Endothelial cell of umbilical vein (primary cell): Measurements from ENCODE around the gene PGF. TPM values are rescaled to one million over a fixed set of nuclear protein-coding genes. Genes with fewer than 3 reads are reported as not detected.

ENCODE experiments used
- BruUV-seq: library from RNA; stranded (reverse); fragments of 400-500 nt; replicated peaks from 2 replicates; lab custom pipeline; 2021; lab: Mats Ljungman, UMichigan
- CTCF ChIA-PET: fragments of 300-600, 350-600 bp; sonication (Branson Sonifier 250); formaldehyde crosslinking; loops from one replicate; lab custom pipeline; 2021; ENCODE audit warnings: antibody characterized with exemption, inconsistent platforms; lab: Charles Lee
- POLR2A ChIA-PET: fragments of 300-600, 350-600 bp; sonication (Branson Sonifier 250); formaldehyde crosslinking; loops from one replicate; lab custom pipeline; 2021; ENCODE audit warnings: antibody characterized with exemption, inconsistent platforms; lab: Charles Lee
- DNase-seq: peaks from one replicate; pipeline ENCODE4 v3.0.0-alpha.2; 2011; ENCODE audit warnings: low read depth, low spot score
- FAIRE-seq: peaks from 2 replicates; lab custom pipeline; 2011; peaks lifted over from hg19 to GRCh38; lab: Jason Lieb, UNC
- H2AFZ ChIP-seq: 2 replicates; pipeline ENCODE4 v1.6.0; 2012; ENCODE audit warnings: low read depth, low read length, control low read depth, inconsistent platforms
- H3K27ac ChIP-seq: 2 replicates; pipeline ENCODE4 v1.5.1; 2011; ENCODE audit warnings: low read depth, mild to moderate bottlenecking, control low read depth, low read length, moderate library complexity; ENCODE audit not compliant: insufficient read depth
- H3K27me3 ChIP-seq, 2 experiments: 2 replicates each; pipeline versions ENCODE4 v1.6.0 to v1.6.1; 2011; ENCODE audit warnings: low read length in 2 of 2, mixed read lengths in 1 of 2; ENCODE audit not compliant: control insufficient read depth in 2 of 2, insufficient read depth in 2 of 2
- H3K36me3 ChIP-seq, 2 experiments: 2 replicates in 1 of 2; 3 replicates in 1 of 2; pipeline ENCODE4 v1.5.1; 2011; ENCODE audit warnings: low read length in 2 of 2, mild to moderate bottlenecking in 1 of 2, moderate library complexity in 1 of 2; ENCODE audit not compliant: control insufficient read depth in 2 of 2, insufficient read depth in 2 of 2; ENCODE audit errors: extremely low read depth in 1 of 2
- H3K4me1 ChIP-seq: 3 replicates; pipeline ENCODE4 v1.5.1; 2011; ENCODE audit warnings: mild to moderate bottlenecking, low read length; ENCODE audit not compliant: control insufficient read depth, insufficient read depth; ENCODE audit errors: extremely low read depth
- H3K4me2 ChIP-seq: 2 replicates; pipeline ENCODE4 v1.6.1; 2011; ENCODE audit warnings: low read length, control low read depth, mixed read lengths; ENCODE audit not compliant: insufficient read depth
- H3K4me3 ChIP-seq, 3 experiments: fragments of 200-600 bp in 1 of 3; sonication (generic), shearing (Covaris generic) in 1 of 3; replicated peaks in 1 of 3; 2 replicates each; pipeline ENCODE4 v1.5.1; 2011 to 2016; ENCODE audit warnings: control low read depth in 3 of 3, low read length in 3 of 3, mild to moderate bottlenecking in 2 of 3, inconsistent platforms in 1 of 3, low read depth in 1 of 3, moderate library complexity in 1 of 3; ENCODE audit not compliant: insufficient read depth in 1 of 3
- H3K79me2 ChIP-seq: 2 replicates; pipeline ENCODE4 v1.6.0; 2012; ENCODE audit warnings: low read length, inconsistent platforms; ENCODE audit not compliant: control insufficient read depth, insufficient read depth
- H3K9ac ChIP-seq: replicated peaks from 2 replicates; pipeline ENCODE3; 2011; ENCODE audit warnings: low read length, control low read depth; ENCODE audit not compliant: insufficient read depth; ENCODE audit errors: extremely low read depth
- H3K9me1 ChIP-seq: replicated peaks from 3 replicates; pipeline ENCODE4 v1.6.0; 2011; ENCODE audit warnings: mild to moderate bottlenecking, low read length; ENCODE audit not compliant: control insufficient read depth, insufficient read depth; ENCODE audit errors: extremely low read depth
- H3K9me3 ChIP-seq: replicated peaks from 2 replicates; pipeline ENCODE4 v1.5.1; 2012; ENCODE audit warnings: low read length, inconsistent platforms; ENCODE audit not compliant: control insufficient read depth, insufficient read depth
- H4K20me1 ChIP-seq: replicated peaks from 2 replicates; pipeline ENCODE3; 2011; ENCODE audit warnings: mild to moderate bottlenecking, low read length; ENCODE audit not compliant: control insufficient read depth, insufficient read depth; ENCODE audit errors: extremely low read depth
- EZH2 ChIP-seq: IDR thresholded peaks from 2 replicates; pipeline ENCODE4 v1.6.1; 2012; ENCODE audit warnings: borderline replicate concordance, low read depth, mild to moderate bottlenecking, moderate library complexity, low read length, inconsistent platforms; ENCODE audit not compliant: severe bottlenecking
- FOS ChIP-seq: IDR thresholded peaks from 2 replicates; pipeline ENCODE4 v1.6.1; 2011; ENCODE audit warnings: mild to moderate bottlenecking, low read length, moderate library complexity, borderline replicate concordance; ENCODE audit not compliant: insufficient read depth
- GATA2 ChIP-seq: IDR thresholded peaks from 2 replicates; pipeline ENCODE4 v1.7.0; 2011; ENCODE audit warnings: low read depth, mild to moderate bottlenecking, moderate library complexity, mixed read lengths, low read length; ENCODE audit not compliant: insufficient read length, insufficient read depth
- JUN ChIP-seq: IDR thresholded peaks from 2 replicates; pipeline ENCODE4 v1.6.1; 2011; ENCODE audit warnings: borderline replicate concordance, low read depth; ENCODE audit not compliant: insufficient read length, insufficient read depth
- MYC ChIP-seq: IDR thresholded peaks from one replicate; pipeline ENCODE4 v1.6.1; 2011; ENCODE audit warnings: mild to moderate bottlenecking, low read depth, low read length
- POLR2A ChIP-seq: IDR thresholded peaks from 2 replicates; pipeline ENCODE4 v1.6.1; 2012; ENCODE audit warnings: low read depth, mild to moderate bottlenecking, control low read depth, low read length
- POLR2AphosphoS5 ChIP-seq: IDR thresholded peaks from 2 replicates; pipeline ENCODE4 v1.6.1; 2012; ENCODE audit warnings: low read depth, mild to moderate bottlenecking, control low read depth, low read length, moderate library complexity; ENCODE audit not compliant: insufficient read depth
- dilution Hi-C: fragments of 300-500 bp; cut with MboI; formaldehyde crosslinking; loops from one replicate; pipeline ENCODE4 v1.15.0; 2019; ENCODE audit warnings: low sequenced_read_pairs; ENCODE audit not compliant: extremely low pct_ligation_motif_present
- intact Hi-C: fragments of 100-400 bp; cut with micrococcal nuclease; formaldehyde crosslinking; loops from one replicate; pipeline ENCODE4 v1.10.0; 2022
- polyA plus RNA-seq, 4 experiments: library from polyadenylated mRNA; depleted of rRNA in 3 of 4; stranded (reverse) in 3 of 4; unstranded in 1 of 4; fragments of >200 nt; gene quantifications; 2 replicates each; pipeline versions ENCODE4 v1.2.1 to v1.2.3, GENCODE V29; 2011 to 2012; ENCODE audit warnings: missing spikeins in 1 of 4
- total RNA-seq: library from RNA; stranded (reverse); gene quantifications from 2 replicates; pipeline ENCODE4 v1.2.3, GENCODE V29; 2021
- TF ChIP-seq, protein P1 (sequence below), 2 donors: IDR thresholded peaks; 1 replicate in 1 of 2; 2 replicates in 1 of 2; pipeline ENCODE4 v1.5.1; 2011; ENCODE audit warnings: low read length in 2 of 2, mild to moderate bottlenecking in 2 of 2, moderate library complexity in 2 of 2, control low read depth in 1 of 2, inconsistent platforms in 1 of 2, low read depth in 1 of 2; ENCODE audit not compliant: insufficient read depth in 1 of 2; ENCODE audit errors: extremely low read depth in 1 of 2
- TF ChIP-seq, protein P2 (sequence below): IDR thresholded peaks from 2 replicates; pipeline ENCODE4 v1.6.1; 2011; ENCODE audit not compliant: insufficient read depth, insufficient read length

PGF gene
- total and polyA plus RNA-seq, 2 donors (not counting 3 experiments of a cell fraction or from before 2014, with no cell fraction given): 89.0 to 206 TPM

DNA sequence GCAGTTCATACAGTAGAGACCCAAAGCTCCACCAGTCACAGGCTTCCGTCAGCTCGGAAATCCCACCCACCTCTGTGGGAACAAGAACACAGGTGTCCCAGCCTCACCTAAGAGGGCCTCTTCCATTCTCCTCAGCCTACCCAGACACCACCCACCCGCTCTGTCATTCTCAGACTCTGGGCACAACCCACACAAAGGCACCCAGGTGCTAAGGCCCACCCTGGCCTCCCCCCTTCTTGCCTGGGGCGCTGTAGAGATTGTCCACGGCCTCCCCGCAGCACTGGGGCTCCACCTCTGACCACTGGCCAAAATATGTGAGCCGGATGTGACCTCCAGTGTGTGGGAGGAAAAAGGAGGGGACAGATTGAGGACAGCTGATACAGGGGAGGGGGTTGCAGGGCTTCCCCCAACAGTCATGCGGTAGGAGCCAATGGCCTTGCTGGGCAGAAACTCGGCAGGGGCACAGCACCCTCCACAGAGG is 46.5 kb downstream of the PGF start:
- Histone ChIP-seq H2AFZ (no peak overlapping the region), H3K27ac (no peak overlapping the region), H3K9me3 (no peaks in the 10 kb centered on the region), H3K36me3 (peaks cover 0 to 3% of the 10 kb centered on the region in 2 experiments), H3K4me1 (peaks cover 5% of the 10 kb centered on the region), H3K9me1 (no peaks in the 10 kb centered on the region), H3K4me3 (no peak overlapping the region), H3K79me2 (no peaks in the 10 kb centered on the region), H3K4me2 (no peak overlapping the region), H3K9ac (no peak overlapping the region), H3K27me3 (no peaks in the 10 kb centered on the region), H4K20me1 (no peaks in the 10 kb centered on the region)
- TF ChIP-seq JUN: no peak
- TF ChIP-seq POLR2A: no peak
- no peak for TF ChIP-seq GATA2
- TF ChIP-seq, protein P1, sequence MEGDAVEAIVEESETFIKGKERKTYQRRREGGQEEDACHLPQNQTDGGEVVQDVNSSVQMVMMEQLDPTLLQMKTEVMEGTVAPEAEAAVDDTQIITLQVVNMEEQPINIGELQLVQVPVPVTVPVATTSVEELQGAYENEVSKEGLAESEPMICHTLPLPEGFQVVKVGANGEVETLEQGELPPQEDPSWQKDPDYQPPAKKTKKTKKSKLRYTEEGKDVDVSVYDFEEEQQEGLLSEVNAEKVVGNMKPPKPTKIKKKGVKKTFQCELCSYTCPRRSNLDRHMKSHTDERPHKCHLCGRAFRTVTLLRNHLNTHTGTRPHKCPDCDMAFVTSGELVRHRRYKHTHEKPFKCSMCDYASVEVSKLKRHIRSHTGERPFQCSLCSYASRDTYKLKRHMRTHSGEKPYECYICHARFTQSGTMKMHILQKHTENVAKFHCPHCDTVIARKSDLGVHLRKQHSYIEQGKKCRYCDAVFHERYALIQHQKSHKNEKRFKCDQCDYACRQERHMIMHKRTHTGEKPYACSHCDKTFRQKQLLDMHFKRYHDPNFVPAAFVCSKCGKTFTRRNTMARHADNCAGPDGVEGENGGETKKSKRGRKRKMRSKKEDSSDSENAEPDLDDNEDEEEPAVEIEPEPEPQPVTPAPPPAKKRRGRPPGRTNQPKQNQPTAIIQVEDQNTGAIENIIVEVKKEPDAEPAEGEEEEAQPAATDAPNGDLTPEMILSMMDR (IDR thresholded peaks at IDR 0.05; ENCODE audit: extremely low read depth in 1 of 2, insufficient read depth in 1 of 2, low read depth in 1 of 2, low read length in 2 of 2): no peak
- no peak for TF ChIP-seq EZH2
- TF ChIP-seq FOS: no peak
- TF ChIP-seq, protein P2, sequence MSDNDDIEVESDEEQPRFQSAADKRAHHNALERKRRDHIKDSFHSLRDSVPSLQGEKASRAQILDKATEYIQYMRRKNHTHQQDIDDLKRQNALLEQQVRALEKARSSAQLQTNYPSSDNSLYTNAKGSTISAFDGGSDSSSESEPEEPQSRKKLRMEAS: no peak
- no peak for TF ChIP-seq POLR2AphosphoS5
- no peak for TF ChIP-seq MYC
- CTCF ChIA-PET: interaction anchor here (1.0 to 7.0 kb wide), 4 partner anchors 16 to 181 kb away, joined by 3 to 468 read pairs (median 35); no protein-coding TSS in a partner anchor
- no TSS peak for BruUV-seq
- no peak for DNase-seq
- dilution Hi-C loops (no loop called here), intact Hi-C loops (loop anchor here (5.0 kb wide), 1 partner anchor 302 kb away; no protein-coding TSS in a partner anchor)
- no peak for FAIRE-seq
- POLR2A ChIA-PET: no interaction called here
